ENCODE measurements around the gene CRLF2.
"Not testable (repeated sequence)": the region's sequence is repeated elsewhere in the genome, so short reads cannot be mapped to it uniquely, and the experiment has no call there.

Gene CRLF2

DNA sequence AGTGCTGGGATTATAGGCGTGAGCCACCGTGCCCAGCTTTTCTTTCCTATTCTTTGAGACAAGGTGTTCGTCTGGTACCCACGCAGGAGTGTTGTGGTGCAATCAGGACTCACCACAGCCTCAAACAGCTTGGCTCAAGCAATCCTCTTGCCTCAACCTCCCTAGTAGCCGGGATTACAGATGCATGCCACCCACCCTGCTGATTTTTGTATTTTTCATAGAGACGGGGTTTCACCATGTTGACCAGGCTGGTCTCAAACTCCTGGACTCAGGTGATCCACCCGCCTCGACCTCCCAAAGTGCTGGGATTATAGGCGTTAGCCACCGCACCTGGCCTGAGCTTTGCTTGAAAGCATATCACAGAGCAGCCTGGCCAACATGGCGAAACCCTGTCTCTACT, 1.5 kb upstream of the CRLF2 start:
- no peak for DNase-seq

DNA sequence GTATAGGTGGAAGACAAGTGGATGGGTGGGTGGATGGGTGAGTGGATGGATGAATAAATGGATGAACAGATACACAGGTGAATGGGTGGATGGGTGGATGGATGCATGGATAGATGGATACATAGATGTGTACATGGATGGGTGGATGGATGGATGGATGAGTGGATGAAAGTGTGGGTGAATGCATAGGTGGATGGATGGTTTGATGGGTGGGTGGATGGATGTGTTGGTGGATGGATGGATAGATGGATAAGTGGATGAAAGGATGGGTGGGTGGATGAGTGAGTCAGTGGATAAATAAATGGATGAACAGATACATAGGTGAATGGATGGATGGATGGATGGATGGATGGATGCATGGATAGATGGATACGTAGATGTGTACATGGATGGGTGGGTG, 1.6 kb downstream of the CRLF2 start:
- DNase-seq: no peak

DNA sequence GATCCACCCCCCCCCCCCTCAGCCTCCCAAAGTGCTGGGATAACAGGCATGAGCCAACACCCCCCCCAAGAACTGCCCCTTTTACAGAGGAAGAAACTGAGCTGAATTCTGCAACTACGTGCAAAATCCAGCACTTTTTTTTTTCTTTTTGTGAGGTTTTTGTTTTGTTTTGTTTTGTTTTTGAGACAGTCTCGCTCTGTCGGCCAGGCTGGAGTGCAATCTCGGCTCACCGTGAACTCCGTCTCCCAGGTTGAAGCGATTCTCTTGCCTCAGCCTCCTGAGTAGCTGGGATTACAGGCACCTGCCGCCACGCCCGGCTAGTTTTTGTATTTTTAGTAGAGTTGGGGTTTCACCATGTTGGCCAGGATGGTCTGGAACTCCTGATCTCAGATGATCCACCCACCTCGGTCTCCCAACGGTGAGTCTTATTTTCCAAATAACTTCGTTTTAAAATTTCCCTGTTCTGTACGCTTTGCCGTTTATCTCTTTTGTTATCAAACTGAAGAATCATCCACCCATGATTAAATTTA, 4.9 kb downstream of the CRLF2 start:
- no peak for DNase-seq

DNA sequence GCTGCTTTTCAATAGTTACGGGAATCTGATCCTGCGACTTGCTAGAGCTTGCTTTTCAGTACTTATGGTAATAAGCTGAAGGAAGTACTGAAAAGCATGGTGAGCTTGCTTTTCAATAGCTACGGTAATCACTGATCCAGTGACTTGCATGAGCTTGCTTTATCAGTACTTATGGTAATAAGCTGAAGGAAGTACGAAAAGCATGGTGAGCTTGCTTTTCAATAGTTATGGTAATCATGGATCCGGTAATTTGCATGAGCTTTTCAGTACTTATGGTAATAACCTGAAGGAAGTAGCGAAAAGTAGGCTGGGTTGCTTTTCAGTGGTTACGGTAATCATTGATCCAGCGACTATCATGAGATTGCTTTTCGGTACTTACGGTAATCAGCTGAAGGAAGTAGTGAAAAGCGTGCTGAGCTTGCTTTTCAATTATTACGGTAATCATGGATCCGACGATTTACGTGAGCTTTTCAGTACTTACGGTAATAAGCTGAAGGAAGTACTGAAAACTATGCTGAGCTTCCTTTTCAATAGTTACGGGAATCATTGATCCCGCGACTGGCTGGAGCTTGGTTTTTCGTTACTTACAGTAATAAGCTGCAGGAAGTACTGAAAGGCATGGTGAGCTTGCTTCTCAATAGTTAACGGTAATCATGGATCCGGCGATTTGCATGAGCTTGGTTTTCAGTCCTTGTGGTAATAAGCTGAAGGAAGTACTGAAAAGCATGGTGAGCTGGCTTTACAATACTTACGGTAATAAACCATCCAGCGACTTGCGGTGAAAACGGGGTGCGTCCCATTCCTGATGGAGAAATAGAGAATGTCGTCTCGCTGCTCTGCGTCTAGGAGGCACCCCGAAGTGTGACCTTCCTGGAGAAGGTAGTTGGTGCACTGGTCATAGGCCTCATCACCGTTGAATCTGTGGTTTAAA, 6.5 kb downstream of the CRLF2 start:
- DNase-seq: peak; percentile 21

DNA sequence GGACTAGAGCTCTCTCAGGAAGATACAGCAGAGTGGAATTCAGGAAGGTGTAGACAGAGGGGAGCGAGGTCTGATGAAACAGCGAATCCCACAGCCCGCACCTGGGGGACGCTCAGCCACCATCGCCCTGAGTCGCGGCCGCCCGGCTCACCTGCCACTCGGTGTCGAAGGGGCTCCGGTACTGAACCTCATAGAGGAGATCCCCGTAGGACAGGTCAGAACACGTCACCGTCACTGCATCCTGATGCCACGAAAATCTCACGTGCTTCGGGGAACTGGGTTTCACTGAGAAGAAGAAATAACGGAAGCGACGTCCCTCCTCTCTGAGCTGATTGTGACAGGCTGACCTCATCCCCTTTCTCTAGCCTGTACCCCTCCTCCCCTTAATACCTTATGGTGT, 10.2 kb downstream of the CRLF2 start:
- DNase-seq: no peak

DNA sequence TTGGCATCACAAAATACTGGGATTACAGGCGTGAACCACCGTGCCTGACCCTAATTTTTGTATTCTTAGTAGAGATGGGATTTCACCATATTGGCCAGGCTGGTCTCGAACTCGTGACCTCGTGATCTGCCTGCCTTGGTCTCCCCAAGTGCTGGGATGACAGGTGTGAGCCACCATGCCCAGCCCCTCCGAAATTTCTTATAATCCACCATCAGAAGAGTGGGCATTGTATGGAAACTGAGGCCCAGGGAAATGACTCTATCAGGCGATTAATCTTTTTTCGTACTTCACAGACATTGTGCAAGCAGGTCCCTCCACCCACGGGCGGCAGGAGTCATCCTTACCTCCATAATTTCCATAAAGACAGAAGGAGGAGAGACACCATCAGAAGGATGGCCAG, 16.0 kb downstream of the CRLF2 start:
- DNase-seq: no peak

DNA sequence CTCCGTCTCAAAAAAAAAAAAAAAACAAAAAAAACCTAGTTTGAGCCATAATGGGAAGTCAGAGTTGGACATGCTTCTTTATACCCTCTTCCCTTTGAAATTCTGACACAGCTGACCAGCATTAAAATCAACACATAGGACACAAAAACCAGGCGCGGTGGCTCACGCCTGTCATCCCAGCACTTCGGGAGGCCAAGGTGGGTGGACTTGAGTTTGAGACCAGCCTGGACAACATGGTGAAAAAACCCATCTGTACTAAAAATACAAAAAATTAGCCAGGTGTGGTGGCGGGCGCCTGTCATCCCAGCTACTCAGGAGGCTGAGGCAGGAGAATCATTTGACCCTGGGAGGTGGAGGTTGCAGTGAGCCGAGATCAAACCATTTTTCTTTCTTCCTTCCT, 20.3 kb downstream of the CRLF2 start:
- DNase-seq: not testable (repeated sequence)

DNA sequence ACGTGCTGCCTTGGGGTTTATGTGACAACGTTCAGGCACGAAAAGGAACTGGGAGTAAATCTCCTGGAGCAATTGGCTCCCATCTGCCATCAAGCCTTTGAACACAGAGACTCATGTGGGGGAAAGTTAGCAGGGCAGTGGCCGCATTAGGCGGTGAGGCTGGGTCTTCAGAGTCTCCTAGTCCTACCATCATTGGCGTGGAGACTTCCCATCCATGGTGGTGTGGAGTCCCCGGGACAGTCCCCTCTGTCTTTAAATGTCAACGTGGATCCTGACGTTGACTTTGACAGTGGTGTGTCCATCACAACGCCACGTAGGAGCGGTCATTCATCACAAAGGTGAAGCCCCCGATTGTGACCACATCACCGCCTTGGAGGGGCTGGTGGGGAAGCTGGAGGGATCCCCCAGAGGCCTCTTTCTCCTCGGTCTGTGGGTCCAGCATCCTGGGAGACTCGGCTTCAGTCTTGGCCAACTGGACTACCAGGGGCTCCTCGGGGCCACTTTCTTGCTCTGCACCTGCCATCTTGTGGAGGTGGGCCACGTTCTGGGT, 21.8 kb downstream of the CRLF2 start:
- no peak for DNase-seq

DNA sequence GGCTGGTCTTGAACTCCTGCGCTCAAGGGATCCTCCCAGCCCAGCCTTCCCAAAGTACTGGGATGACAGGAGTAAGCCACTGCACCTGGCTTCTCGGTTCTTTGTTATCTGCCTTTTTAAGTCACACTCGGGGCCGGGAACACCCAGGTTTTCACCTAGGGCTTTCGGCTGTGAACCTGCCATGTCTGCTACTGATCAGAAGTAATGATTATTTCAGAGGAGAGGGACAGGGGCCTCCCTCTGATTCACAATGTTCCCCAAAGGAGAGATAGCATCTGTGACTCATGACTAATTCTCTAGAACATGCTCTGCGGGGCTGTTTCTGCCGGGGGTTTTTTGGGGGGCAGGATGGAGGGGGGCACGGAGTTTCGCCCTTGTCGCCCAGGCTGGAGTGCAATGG, 26.9 kb downstream of the CRLF2 start:
- no peak for DNase-seq

DNA sequence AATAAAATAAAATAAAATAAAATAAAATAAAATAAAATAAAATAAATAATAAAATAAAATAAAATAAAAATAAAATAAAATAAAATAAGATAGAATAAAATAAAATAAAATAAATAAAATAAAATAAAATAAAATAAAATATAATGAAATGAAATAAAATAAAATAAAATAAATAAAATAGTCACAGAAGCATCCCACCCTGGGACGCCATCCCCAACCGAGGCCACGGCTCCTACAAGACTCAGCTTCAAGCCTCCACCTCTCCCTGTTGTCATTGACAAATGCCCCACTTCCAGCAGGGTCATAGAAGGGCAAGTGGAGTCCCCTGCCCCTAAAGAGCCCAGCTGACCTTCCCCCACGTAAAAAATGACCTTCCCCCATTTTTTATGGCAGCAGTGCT, 30.2 kb downstream of the CRLF2 start:
- DNase-seq: no peak

DNA sequence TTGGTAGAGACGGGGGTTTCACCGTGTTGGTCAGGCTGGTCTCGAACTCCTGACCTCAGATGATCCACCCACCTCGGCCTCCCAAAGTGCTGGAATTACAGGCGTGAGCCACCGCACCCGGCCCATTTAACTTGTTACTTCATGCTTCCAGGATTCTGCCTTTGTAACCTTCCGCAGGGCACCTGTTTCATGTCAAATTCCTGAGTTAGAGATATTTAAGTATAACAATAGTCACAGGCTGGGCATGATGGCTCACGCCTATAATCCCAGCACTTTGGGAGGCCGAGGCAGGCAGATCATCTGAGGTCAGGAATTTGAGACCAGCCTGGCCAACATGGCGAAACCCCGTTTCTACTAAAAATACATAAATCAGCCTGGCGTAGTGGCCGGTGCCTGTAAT, 30.8 kb downstream of the CRLF2 start:
- not testable (repeated sequence) for DNase-seq

DNA sequence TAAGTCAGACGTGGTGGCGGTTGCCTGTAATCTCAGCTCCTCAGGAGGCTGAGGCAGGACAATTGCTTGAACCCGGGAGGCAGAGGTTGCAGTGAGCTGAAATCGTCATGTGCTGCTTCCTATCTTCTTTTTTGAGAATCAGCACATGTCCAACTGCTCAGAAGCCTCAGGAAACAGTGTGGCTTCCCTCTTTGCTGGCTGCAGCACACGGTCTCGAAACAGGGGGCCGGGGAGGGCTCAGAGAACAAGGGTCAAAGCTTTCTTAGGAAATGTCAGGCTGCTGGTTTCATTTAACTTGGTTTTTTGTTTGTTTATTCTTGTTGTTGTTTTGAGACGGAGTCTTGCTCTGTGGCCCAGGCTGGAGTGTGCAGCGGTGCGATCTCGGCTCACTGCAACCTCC, 31.3 kb downstream of the CRLF2 start:
- no peak for DNase-seq

DNA sequence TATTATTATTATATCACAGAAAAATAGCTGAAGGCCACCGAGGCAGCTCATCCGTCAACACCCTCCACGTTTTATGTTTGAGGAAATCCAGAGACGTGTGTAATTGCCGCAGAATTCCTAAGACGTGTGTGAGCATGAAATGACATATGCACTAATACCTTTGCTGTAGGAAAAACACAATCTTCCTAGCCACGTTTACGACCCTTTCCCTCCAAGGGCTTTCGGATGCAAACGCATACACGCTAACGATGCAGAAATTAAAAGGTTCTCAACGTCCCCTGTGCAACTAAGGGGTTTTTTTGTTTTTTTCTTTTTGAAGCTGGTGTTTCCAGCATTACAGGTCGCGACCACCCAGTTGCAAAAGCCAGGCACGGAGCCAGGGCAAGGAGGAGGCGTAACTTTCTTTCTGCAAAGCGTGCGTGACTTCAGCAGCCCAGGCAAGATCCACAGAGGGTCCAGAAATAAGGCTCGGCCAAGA, 33.8 kb downstream of the CRLF2 start:
- no peak for DNase-seq

DNA sequence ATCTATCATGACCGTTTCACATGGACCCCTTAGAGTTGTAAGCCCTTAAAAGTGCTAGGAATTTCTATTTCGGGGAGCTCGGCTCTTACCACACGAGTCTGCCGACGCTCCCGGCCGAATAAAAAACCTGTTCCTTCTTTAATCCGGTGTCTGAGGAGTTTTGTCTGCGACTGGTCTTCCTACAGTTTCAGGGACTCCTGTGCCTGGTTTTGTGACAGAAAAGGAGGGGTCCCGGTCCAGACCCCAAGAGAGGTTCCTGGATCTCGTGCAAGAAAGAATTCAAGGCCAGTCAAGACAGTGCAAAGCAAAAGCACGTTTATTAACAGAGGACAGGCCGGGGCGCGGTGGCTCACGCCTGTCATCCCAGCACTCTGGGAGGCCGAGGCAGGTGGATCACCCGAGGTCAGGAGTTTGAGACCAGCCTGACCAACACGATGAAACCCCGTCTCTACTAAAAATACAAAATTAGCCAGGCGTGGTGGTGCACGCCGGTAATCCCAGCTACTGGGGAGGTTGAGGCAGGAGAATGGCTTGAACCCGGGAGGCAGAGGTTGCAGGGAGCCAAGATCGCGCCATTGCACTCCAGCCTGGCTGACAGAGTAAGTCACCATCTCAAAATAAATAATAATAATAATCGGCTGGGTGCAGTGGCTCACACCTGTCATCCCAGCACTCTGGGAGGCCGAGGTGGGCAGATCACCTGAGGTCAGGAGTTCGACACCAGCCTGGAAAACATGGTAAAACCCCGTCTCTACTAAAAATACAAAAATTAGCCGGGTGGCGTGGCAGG, 35.7 kb downstream of the CRLF2 start:
- DNase-seq: not testable (repeated sequence)

DNA sequence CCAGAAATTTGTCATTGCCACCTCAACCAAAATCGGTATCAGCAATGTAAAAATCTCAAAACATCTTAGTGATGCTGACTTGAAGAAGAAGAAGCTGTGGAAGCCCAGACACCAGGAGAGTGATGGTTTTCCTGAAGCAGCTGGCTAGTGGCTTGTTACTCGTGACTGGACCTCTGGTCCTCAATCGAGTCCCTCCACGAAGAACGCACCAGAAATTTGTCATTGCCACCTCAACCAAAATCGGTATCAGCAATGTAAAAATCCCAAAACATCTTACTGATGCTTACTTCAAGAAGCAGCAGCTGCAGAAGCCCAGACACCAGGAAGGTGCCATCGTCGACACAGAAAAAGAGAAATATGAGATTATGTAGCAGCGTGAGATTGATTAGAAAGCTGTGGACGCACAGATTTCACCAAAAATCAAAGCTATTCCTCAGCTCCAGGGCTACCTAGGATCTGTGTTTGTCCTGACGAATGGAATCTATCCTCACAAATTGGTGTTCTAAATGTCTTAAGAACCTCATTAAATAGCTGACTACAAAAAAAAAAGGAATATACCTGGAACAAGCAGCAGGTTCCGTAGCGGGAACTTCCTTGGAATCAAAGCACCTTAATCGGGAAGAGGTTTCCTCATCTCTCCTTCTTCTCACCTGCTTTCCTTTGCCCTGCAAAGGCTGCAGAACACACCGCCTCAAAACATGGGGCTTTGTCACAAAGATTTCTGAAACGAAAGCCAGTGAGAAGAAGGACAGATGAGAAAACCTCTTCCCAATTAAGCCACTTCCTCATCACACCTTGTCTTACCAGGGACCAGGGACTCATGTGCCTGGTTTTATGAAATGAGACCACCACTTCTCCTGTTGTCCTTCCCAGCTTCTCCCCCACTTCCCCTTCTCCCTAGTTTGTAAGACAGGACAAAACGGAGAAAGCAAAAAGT, 37.6 kb downstream of the CRLF2 start:
- not testable (repeated sequence) for DNase-seq

DNA sequence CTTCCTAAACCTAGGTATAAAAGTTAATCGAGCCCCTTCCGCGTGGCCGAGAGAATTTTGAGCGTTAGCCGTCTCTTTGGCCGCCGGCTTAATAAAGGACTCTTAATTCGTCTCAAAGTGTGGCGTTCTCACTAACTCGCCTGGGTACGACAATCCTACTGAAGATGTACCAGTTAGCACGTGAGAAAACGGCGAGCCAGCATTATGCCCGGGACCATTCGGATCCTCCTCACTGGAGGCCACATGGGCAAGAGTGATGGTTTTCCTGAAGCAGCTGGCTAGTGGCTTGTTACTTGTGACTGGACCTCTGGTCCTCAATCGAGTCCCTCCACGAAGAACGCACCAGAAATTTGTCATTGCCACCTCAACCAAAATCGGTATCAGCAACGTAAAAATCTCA, 39.0 kb downstream of the CRLF2 start:
- not testable (repeated sequence) for DNase-seq

DNA sequence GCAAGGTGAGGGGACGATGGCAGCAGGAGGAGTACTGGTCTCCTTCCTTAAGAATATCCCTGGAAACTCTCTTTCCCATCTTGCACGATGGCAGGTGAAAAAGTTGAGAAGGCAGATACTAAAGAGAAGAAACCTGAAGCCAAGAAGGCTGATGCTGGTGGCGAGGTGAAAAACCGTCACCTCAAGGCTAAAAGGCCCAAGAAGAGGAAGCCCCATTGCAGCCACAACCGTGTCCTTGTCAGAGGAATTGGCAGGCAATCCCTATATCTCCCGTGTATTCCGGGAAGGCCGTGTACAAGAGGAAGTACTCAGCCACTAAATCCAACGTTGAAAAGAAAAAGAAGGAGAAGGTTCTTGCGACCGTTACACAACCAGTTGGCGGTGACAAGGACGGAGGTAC, 40.0 kb downstream of the CRLF2 start:
- DNase-seq: no peak

DNA sequence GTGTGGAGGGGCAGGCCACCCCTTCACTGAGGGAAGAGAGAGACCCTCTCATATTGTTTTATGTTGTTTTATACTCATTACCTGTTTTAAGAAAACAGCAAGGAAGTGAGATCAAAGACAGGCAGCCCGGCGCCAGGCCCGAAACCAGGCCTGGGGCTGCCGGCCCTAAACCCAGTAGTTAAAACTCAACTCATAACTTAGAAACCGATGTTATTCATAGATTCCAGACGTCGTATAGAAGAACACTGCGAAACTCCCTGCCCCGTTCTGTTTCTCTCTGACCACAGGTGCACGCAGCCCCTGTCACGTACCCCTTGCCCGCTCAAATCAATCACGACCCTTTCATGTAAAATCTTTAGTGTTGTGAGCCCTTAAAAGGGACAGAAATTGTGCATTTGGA, 40.5 kb downstream of the CRLF2 start:
- not testable (repeated sequence) for DNase-seq

DNA sequence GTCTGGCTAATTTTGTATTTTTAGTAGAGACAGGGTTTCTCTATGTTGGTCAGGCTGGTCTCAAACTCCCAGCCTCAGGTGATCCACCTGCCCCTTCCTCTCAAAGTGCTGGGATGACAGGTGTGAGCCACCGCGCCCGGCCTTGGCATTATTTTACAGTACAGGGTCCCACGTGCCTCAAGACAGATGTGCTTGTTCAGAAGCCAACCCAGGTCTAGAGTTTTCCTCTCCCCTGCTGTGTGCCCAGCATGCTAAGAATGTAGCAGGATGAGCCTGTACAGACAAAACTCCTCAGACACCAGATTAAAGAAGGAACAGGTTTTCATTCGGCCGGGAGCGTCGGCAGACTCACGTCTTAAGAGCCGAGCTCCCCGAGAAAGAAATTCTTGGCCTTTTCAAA, 42.2 kb downstream of the CRLF2 start:
- no peak for DNase-seq

DNA sequence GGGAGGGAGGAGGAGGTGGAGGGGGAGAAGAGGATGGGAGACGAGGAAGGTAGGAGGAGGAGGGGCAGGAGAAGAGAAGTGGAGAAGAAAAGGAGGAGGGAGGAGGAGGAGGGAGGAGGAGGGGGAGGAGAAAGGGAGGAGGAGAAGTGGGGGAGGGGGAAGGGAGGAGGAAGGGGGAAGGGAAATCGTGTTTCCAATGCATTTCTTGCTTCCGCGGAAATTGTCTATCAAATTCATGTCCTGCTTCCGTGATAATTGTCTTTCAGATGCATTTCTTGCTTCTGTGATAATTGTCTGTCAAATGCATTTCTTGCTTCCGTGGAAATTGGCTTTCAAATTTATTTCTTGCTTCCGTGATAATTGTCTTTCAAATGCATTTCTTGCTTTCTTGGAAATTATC, 43.3 kb downstream of the CRLF2 start:
- no peak for DNase-seq

DNA sequence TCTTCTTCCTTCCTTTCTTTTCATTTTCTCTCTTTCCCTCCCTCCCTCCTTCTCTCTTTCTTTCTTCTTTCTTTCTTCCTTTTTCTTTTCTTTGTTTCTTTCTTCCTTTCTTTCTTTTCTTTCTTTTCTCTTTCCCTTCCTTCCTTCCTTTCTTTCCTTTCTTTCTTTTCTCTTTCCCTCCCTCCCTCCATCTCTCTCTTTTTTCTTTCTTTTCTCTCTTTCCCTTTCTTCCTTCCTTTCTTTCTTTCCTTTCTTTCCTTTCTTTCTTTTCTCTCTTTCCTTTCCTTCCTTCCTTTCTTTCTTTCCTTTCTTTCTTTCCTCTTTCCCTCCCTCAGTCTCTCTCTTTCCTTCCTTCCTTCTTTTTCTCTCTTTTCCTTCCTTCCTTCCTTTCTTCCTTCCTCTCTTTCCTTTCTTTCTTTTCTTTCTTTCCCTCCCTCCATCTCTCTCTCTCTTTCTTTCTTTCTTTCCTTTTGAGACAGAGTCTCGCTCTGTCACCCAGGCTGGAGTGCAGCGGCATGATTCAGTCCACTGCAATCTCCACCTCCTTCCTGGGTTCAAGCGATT, 44.4 kb downstream of the CRLF2 start:
- no peak for DNase-seq

DNA sequence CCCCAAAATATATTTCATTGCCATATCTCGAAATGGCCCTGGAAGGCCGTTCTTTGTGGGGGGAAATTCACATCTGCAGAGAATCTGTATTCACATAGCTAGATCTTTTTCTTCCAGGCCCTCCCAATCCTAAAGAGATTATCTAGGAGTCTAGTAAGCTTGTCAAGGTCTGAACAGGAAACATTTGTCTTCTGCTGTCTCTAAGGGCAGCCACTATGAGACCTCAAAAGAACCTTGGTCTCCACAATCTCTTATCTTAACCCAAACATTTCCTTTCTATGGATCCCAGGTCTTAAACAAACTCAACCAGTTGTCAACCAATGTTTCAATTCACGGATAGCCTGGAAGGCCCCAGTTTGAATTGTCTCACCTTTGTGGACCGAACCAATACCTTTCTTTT, 45.0 kb downstream of the CRLF2 start:
- DNase-seq: no peak
